ENCODE data around the gene PCDHA1.

PCDHA1 gene

GRCh38 chr5:140877262-140877581 lies 91.3 kb downstream of the PCDHA1 start:
- DNase-seq, result no peak
- in situ Hi-C loops (cut with MboI; ENCODE audit: low pct_unique_long_range_greater_than_20kb, low sequenced_read_pairs), result no loop called here

GRCh38 chr5:140881889-140882590 lies 96.1 kb downstream of the PCDHA1 start, which contains the start of gene PCDHA13:
PCDHA13 (plus strand) TSS chr5:140882124; CDS start chr5:140882269, 145 bp downstream.
- in situ Hi-C loops (cut with MboI; ENCODE audit: low pct_unique_long_range_greater_than_20kb, low sequenced_read_pairs), result no loop called here
- DNase-seq, result no peak

- in situ Hi-C loops (cut with MboI; ENCODE audit: low pct_unique_long_range_greater_than_20kb, low sequenced_read_pairs), result no loop called here
- no peak for DNase-seq
Measured at GRCh38 chr5:140882591-140882899, 96.6 kb downstream of the PCDHA1 start.

GRCh38 chr5:140883373-140883772 lies 97.4 kb downstream of the PCDHA1 start:
- in situ Hi-C loops (cut with MboI; ENCODE audit: low pct_unique_long_range_greater_than_20kb, low sequenced_read_pairs), result no loop called here
- no peak for DNase-seq

DNA sequence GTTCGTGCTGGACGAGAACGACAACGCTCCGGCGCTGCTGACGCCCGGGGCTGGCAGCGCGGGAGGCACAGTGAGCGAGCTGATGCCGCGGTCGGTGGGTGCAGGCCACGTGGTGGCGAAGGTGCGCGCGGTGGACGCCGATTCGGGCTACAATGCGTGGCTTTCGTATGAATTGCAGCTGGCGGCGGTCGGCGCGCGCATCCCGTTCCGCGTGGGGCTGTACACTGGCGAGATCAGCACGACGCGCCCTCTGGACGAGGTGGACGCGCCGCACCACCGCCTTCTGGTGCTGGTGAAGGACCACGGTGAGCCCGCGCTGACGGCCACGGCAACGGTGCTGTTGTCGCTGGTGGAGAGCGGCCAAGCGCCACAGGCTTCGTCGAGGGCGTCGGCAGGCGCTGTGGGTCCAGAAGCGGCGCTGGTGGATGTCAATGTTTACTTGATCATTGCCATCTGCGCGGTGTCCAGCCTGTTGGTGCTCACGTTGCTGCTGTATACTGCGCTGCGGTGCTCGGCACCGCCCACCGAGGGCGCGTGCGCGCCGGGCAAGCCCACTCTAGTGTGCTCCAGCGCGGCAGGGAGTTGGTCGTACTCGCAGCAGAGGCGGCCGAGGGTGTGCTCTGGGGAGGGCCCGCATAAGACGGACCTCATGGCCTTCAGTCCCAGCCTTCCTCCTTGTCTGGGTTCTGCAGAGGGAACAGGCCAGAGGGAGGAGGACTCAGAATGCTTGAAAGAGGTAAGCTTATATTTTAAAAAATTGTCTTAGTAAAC lies 98.2 kb downstream of the PCDHA1 start:
- in situ Hi-C loops (cut with MboI; ENCODE audit: low pct_unique_long_range_greater_than_20kb, low sequenced_read_pairs), result no loop called here

DNA sequence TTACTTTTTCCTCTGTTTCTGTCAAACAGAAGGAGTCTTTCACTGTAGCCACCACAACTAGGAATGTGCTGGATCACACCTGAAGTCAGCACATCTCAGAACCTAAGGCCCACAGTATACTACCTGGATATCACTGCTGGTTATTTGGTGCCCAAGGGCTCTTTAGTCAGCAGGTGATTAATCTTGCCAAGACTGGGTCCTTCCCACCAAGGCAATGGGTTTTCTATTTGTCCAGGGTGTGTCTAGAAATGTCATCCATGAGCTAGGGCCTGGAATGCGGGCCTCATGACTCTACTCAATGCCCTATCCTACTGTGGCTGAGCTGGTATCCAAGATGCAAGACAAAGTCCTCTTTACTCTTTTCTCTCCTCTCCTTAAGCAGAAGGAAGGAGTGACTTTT lies 130.4 kb downstream of the PCDHA1 start:
- in situ Hi-C loops (cut with MboI; ENCODE audit: low pct_unique_long_range_greater_than_20kb, low sequenced_read_pairs), result no loop called here

More for the DNA sequence above, 98.2 kb downstream of the PCDHA1 start:
- no peak for DNase-seq

DNA sequence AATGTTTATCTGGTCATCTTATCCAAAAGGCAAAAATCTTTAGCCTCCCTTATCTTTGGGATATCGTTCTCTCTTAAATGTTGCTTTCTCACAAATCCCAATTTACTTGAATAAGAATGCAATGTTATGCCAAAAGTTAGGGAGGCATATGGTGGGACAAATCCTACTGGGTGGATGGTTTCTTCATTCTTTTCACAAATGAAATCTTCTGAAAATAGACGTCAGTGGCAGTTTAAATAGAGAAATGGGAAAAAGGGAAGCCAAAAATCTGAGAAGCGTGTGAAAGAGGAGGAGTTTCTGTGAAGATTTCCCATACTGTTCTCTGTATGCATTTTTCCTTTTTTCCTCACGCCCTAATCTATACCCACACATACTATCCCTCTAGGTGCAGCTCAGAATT lies 137.7 kb downstream of the PCDHA1 start:
- DNase-seq, result no peak
- in situ Hi-C loops (cut with MboI; ENCODE audit: low pct_unique_long_range_greater_than_20kb, low sequenced_read_pairs), result no loop called here

More for the DNA sequence above, 130.4 kb downstream of the PCDHA1 start:
- DNase-seq, result no peak

DNA sequence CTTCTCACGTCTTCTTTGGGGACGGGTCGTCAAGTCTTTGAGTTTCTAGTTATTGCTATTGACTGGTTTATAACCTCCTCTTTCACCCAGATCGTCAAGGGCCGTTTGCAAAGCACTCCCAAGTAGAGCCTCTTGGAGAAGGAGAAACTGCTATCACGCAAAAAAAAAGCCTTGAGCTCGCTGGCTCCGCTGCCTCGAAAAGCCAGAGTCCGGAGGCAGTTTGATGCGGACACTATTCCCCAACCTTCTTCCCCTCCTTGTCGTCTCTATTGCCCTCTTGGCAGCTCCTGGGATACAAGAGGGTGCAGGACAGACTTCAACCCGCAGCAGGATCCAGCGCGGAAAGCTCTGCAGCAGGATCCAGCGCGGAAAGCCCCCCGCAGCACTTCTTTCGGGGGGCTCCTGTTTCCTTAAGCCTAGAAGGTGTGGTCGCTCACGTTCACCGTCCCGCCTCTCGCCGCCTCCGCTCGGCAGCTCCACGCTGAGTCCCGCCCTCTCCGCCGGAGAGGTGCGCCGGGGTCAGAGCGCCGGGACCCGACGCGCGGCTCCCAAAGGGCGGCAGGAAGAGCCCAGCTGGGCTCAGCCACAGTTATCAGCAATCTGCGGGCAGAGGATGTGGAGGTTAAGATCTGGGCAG lies 140.0 kb downstream of the PCDHA1 start, which contains the start of gene PCDHAC1:
Gene PCDHAC1 (plus strand): TSS at position 494 of the 637 bp plus-strand sequence. CDS start 594 bp downstream, outside the sequence.
- DNase-seq, result no peak
- in situ Hi-C loops (cut with MboI; ENCODE audit: low pct_unique_long_range_greater_than_20kb, low sequenced_read_pairs), result no loop called here

GRCh38 chr5:140926443-140927227 lies 140.7 kb downstream of the PCDHA1 start:
- DNase-seq, result peak; percentile 51
- in situ Hi-C loops (cut with MboI; ENCODE audit: low pct_unique_long_range_greater_than_20kb, low sequenced_read_pairs), result no loop called here

GRCh38 chr5:140927228-140927573 lies 141.3 kb downstream of the PCDHA1 start:
- in situ Hi-C loops (cut with MboI; ENCODE audit: low pct_unique_long_range_greater_than_20kb, low sequenced_read_pairs), result no loop called here
- no peak for DNase-seq

DNA sequence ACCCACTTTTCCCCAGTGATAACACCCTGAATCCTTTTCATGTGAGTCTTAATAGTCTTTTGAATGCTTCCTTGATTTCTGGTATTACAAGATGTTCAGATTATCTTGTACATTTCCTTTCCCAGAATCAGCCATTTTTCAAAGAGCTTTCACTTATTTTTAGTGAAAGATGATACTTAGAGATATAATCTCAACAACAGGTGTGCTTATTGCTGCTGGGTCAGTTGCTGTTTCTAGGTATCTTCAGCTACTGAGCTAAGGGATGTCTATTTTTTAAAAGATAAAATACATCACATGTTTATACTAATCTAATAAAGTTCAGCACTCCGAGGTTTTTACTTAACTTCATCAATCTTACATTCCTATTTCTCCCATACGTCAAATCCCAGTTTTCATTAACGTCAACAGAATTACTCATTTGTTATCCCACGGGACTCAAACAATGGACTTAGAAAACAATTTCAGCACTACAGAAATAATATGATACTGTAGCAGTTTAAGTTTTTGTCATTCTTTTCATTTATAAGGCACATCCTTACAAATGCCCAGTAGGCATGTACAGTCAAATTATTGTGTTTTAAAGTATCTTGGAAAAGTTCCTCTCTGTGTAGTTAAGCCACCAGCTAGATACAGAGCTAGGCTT lies 149.1 kb downstream of the PCDHA1 start:
- DNase-seq, result no peak
- in situ Hi-C loops (cut with MboI; ENCODE audit: low pct_unique_long_range_greater_than_20kb, low sequenced_read_pairs), result no loop called here

DNA sequence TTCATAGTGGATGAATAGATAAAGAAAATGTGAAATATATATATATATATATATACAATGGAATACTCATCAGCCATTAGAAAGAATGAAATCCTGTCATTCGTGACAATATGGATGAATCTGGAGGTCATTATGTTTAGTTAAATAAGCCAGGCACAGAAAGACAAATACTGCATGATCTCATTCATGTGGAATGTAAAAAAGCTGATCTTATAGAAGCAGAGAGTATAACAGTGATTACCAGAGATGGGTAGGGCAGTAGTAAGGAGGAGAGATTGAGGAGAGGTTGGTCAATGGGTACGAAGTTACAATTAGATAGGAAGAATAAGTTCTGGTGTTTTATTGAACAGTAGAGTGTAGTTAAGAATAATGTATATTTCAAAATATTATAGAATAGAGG lies 160.6 kb downstream of the PCDHA1 start:
- DNase-seq, result no peak
- in situ Hi-C loops (cut with MboI; ENCODE audit: low pct_unique_long_range_greater_than_20kb, low sequenced_read_pairs), result no loop called here

GRCh38 chr5:140951636-140952035 lies 165.7 kb downstream of the PCDHA1 start:
- in situ Hi-C loops (cut with MboI; ENCODE audit: low pct_unique_long_range_greater_than_20kb, low sequenced_read_pairs), result no loop called here
- no peak for DNase-seq

- in situ Hi-C loops (cut with MboI; ENCODE audit: low pct_unique_long_range_greater_than_20kb, low sequenced_read_pairs), result no loop called here
- DNase-seq, result peak; percentile 3
Measured at GRCh38 chr5:140953234-140953633, 167.3 kb downstream of the PCDHA1 start.

DNA sequence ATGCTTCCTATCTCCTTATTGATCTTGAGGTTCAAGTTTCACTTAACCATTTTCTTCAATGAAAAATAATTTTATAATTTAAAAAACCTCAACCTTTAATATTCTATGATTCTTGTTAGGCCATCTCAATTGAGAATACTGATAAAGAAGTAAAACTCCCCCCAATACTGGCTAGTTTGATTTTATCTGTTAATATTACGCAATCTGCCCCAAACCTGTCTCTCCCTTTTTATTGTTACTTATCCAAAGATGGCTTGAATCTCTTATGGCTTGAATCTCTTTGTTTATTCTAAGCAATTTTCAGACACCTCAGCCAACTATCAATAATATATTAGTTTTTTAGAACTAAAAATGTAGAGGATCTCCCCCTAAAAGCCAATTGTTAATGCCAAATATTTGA lies 176.2 kb downstream of the PCDHA1 start:
- in situ Hi-C loops (cut with MboI; ENCODE audit: low pct_unique_long_range_greater_than_20kb, low sequenced_read_pairs), result no loop called here
- DNase-seq, result no peak

- in situ Hi-C loops (cut with MboI; ENCODE audit: low pct_unique_long_range_greater_than_20kb, low sequenced_read_pairs), result no loop called here
- no peak for DNase-seq
Measured at GRCh38 chr5:140964356-140964755, 178.4 kb downstream of the PCDHA1 start.

DNA sequence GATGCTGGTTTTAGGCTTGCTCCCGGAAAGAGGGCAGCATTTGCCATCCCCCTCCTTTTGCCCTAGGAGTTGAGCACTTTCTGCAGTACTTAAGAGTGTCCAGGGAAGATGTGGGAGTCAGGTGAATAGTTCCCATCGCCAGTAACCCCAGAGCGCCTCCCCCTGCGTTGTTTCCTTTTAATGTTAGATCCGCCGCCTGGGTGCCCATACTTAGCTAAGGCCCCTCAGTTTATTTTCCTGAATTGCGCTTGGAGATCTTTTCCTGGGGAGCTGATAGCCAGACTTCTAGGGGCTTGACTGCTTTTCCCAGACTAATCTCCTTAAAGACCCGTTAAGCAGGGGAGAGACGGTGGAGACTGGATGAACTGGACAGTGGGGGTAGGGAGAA lies 180.0 kb downstream of the PCDHA1 start:
- DNase-seq, result no peak
- in situ Hi-C loops (cut with MboI; ENCODE audit: low pct_unique_long_range_greater_than_20kb, low sequenced_read_pairs), result no loop called here

- DNase-seq, result no peak
Measured at GRCh38 chr5:140966293-140967225, 180.6 kb downstream of the PCDHA1 start, which contains the start of gene PCDHAC2. PCDHAC2 (plus strand) TSS chr5:140966476; CDS start chr5:140966767, 291 bp downstream.

More at GRCh38 chr5:140966293-140967225, 180.6 kb downstream of the PCDHA1 start, which contains the start of gene PCDHAC2:
- in situ Hi-C loops (cut with MboI; ENCODE audit: low pct_unique_long_range_greater_than_20kb, low sequenced_read_pairs), result no loop called here
